ENCODE measurements around the gene GMCL1. TPM values are rescaled to one million over a fixed set of nuclear protein-coding genes. Genes with fewer than 3 reads are reported as not detected.
"Not testable (repeated sequence)": the region's sequence is repeated elsewhere in the genome, so short reads cannot be mapped to it uniquely, and the experiment has no call there.

GMCL1 gene
- total RNA-seq, 1 experiment from 2014 or later, result 20.8 TPM

DNA sequence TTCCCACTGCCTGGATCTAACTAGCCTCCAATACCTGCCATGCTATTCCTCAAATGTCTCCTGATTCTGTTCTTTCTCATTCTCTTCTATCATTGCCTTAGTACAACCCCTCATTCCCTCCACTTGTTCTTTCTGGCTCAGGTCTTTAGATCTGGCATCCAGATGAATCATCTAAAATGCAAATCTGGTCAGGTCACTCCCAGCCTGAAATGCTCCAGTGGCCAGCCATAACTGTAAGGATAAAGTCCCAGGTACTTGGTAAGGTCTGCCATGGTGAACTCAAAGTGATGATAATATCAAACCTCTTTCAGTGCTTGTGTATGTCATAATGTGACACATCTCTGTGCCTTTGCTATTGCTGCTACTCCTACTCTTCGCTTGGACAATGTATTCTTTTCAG, 61.4 kb downstream of the GMCL1 start:
- H3K9me3 ChIP-seq (ENCODE audit: low read depth, low read length, poor library complexity, severe bottlenecking), result no peaks in the 10 kb centered on the region
- no peak for DNase-seq (ENCODE audit: low spot score)
- no peaks in the 10 kb centered on the region for H3K4me1 ChIP-seq (ENCODE audit: insufficient read depth, low read length, poor library complexity, severe bottlenecking)
- BruUV-seq (replicated peaks), result no TSS peak
- no peaks in the 10 kb centered on the region for H3K27me3 ChIP-seq (replicated peaks; ENCODE audit: insufficient read depth, low read depth, low read length, poor library complexity)
- no peak overlapping the region for H3K27ac ChIP-seq (ENCODE audit: low read depth, low read length, poor library complexity, severe bottlenecking)
- intact Hi-C loops (cut with micrococcal nuclease; ENCODE audit: unreplicated experiment), result loop anchor here (10.0 kb wide), 1 partner anchor 166 kb away; no protein-coding TSS in a partner anchor
- no peak for TF ChIP-seq EZH2 (IDR thresholded peaks at IDR 0.05; ENCODE audit: borderline replicate concordance, low read depth, low read length, poor library complexity, severe bottlenecking)
- TF ChIP-seq, protein P1, sequence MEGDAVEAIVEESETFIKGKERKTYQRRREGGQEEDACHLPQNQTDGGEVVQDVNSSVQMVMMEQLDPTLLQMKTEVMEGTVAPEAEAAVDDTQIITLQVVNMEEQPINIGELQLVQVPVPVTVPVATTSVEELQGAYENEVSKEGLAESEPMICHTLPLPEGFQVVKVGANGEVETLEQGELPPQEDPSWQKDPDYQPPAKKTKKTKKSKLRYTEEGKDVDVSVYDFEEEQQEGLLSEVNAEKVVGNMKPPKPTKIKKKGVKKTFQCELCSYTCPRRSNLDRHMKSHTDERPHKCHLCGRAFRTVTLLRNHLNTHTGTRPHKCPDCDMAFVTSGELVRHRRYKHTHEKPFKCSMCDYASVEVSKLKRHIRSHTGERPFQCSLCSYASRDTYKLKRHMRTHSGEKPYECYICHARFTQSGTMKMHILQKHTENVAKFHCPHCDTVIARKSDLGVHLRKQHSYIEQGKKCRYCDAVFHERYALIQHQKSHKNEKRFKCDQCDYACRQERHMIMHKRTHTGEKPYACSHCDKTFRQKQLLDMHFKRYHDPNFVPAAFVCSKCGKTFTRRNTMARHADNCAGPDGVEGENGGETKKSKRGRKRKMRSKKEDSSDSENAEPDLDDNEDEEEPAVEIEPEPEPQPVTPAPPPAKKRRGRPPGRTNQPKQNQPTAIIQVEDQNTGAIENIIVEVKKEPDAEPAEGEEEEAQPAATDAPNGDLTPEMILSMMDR (conservative IDR thresholded peaks at IDR 0.05; ENCODE audit: low read depth, low read length), result no peak
- CTCF ChIA-PET, result no interaction called here
- POLR2A ChIA-PET (ENCODE audit: low non-redundant PET), result no interaction called here
- H3K4me3 ChIP-seq (ENCODE audit: low read depth, low read length, poor library complexity, severe bottlenecking), result no peak overlapping the region
- peaks cover 2% of the 10 kb centered on the region for H3K36me3 ChIP-seq (ENCODE audit: insufficient read depth, low read length, poor library complexity, severe bottlenecking)

DNA sequence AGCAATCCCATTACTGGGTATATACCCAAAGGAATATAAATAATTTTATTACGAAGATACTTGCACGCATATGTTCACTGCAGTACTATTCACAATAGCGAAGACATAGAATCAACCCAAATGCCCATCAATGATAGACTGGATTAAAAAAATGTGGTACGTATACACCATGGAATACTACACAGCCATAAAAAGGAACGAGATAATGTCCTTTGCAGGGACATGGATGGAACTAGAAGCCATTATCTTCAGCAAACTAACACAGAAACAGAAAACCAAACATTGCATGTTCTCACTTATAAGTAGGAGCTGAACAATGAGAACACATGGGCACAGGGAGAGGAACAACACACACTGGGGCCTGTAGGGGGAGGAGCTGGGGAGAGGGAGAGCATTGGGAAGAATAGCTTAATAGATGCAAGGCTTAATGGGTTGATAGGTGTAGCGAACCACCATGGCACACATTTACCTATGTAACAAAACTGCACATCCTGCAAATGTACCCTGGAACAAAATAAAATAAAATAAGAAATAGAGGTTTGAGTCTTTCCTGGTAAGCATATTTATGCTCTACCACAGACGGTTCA, 63.5 kb downstream of the GMCL1 start:
- peak; percentile 34 for DNase-seq (ENCODE audit: low spot score)
- CTCF ChIA-PET, result interaction anchor here (1.8 kb wide), 1 partner anchor 168 kb away, joined by 5 read pairs; no protein-coding TSS in a partner anchor
- not testable (repeated sequence) for BruUV-seq (replicated peaks)

DNA sequence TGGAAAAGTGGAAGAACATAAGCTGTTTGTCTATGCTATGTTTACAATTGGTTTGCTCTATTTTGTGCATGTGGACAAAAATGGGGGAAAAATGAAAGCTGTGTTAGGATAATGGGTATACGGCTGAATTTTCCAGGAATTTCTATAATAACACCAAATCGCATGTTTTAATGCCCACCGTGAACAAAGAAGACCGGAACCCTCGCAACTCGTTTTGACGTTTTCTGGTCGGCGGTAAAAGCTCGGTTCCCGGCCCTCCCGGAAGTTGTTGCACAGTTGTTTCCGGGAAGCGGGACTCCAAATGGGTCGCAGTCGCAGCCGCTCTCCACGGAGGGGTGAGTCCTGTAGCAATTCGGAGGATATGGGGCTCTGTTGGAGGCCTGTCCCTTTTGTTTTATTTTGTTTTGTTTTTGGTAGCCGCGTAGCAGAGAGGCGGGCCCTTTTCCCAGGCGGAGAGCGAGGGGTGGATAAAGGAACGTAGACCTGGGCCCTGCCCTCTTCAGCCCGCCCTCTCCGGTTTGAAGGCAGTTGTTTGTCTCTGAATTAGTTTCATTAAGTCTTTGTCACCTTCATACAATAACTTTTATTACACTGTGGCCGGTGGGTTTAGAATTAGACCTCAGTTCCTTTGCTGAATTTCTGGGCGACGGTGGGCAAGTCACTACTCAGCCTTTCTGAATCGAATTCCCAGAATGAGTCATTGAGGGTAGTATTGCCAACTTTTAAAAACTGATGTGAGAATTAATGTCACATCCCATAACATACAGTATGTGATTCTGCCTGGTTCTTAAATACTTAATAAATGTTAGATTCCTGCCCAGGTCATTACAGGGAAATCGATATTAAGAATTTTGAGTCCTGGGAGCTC, 64.5 kb downstream of the GMCL1 start, which contains the start of gene SNRNP27:
Gene SNRNP27, plus strand, starts transcription at position 273 of the 868 bp plus-strand sequence. Its CDS starts 29 bp downstream, at position 302.
- peak within 1 kb of the TSS; percentile 82 for H3K27ac ChIP-seq (ENCODE audit: low read depth, low read length, poor library complexity, severe bottlenecking)
- no peaks in the 10 kb centered on the region for H3K9me3 ChIP-seq (ENCODE audit: low read depth, low read length, poor library complexity, severe bottlenecking)
- H3K4me1 ChIP-seq (ENCODE audit: insufficient read depth, low read length, poor library complexity, severe bottlenecking), result no peaks in the 10 kb centered on the region
- peak within 1 kb of the TSS; percentile 69 for H3K4me3 ChIP-seq (ENCODE audit: low read depth, low read length, poor library complexity, severe bottlenecking)
- TSS peak; percentile 76 for BruUV-seq (replicated peaks)
- POLR2A ChIA-PET (ENCODE audit: low non-redundant PET), result interaction anchor here (0.6 kb wide), 1 partner anchor 342 kb away, joined by 3 read pairs; no protein-coding TSS in a partner anchor
- H3K27me3 ChIP-seq (replicated peaks; ENCODE audit: insufficient read depth, low read depth, low read length, poor library complexity), result no peaks in the 10 kb centered on the region
- intact Hi-C loops (cut with micrococcal nuclease; ENCODE audit: unreplicated experiment), result loop anchor here (10.0 kb wide), 1 partner anchor 169 kb away; no protein-coding TSS in a partner anchor
- CTCF ChIA-PET, result interaction anchor here (1.8 kb wide), 1 partner anchor 169 kb away, joined by 5 read pairs; no protein-coding TSS in a partner anchor
- TF ChIP-seq, protein P1 (conservative IDR thresholded peaks at IDR 0.05; ENCODE audit: low read depth, low read length), result no peak
- peaks cover 28% of the 10 kb centered on the region for H3K36me3 ChIP-seq (ENCODE audit: insufficient read depth, low read length, poor library complexity, severe bottlenecking)
- peak; percentile 93 for DNase-seq (ENCODE audit: low spot score)

More for the DNA sequence above, 63.5 kb downstream of the GMCL1 start:
- H3K27me3 ChIP-seq (replicated peaks; ENCODE audit: insufficient read depth, low read depth, low read length, poor library complexity); H3K4me1 ChIP-seq (ENCODE audit: insufficient read depth, low read length, poor library complexity, severe bottlenecking); POLR2A ChIA-PET (ENCODE audit: low non-redundant PET); H3K27ac ChIP-seq (ENCODE audit: low read depth, low read length, poor library complexity, severe bottlenecking); H3K9me3 ChIP-seq (ENCODE audit: low read depth, low read length, poor library complexity, severe bottlenecking): not testable (repeated sequence)
- intact Hi-C loops (cut with micrococcal nuclease; ENCODE audit: unreplicated experiment), result loop anchor here (10.0 kb wide), 1 partner anchor 168 kb away; no protein-coding TSS in a partner anchor
- H3K4me3 ChIP-seq (ENCODE audit: low read depth, low read length, poor library complexity, severe bottlenecking), result peak overlapping the region; percentile 69
- H3K36me3 ChIP-seq (ENCODE audit: insufficient read depth, low read length, poor library complexity, severe bottlenecking), result peaks cover 21% of the 10 kb centered on the region

DNA sequence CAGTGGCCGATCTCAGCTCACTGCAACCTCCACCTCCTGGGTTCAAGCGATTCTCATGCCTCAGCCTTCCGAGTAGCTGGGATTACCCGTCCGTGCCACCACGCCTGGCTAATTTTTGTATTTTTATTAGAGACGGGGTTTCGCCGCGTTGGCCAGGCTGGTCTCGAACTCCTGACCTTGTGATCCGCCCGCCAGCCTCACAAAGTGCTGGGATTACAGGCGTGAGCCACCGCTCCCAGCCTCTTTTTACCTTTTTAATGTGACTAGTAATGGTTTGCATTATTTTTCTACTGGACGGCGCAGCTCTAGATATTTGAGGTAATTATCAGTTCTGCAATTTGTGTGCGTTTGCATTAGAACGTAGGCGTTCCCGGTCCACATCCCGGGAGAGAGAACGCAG, 65.3 kb downstream of the GMCL1 start:
- H3K9me3 ChIP-seq (ENCODE audit: low read depth, low read length, poor library complexity, severe bottlenecking); H3K27me3 ChIP-seq (replicated peaks; ENCODE audit: insufficient read depth, low read depth, low read length, poor library complexity); H3K4me1 ChIP-seq (ENCODE audit: insufficient read depth, low read length, poor library complexity, severe bottlenecking); BruUV-seq (replicated peaks); DNase-seq (ENCODE audit: low spot score): not testable (repeated sequence)
- intact Hi-C loops (cut with micrococcal nuclease; ENCODE audit: unreplicated experiment), result loop anchor here (10.0 kb wide), 1 partner anchor 170 kb away; no protein-coding TSS in a partner anchor
- peak overlapping the region; percentile 82 for H3K27ac ChIP-seq (ENCODE audit: low read depth, low read length, poor library complexity, severe bottlenecking)
- ChIA-PET POLR2A (ENCODE audit: low non-redundant PET) (interaction anchor here (0.6 kb wide), 1 partner anchor 171 kb away, joined by 8 read pairs; no protein-coding TSS in a partner anchor), CTCF (interaction anchor here (1.8 kb wide), 1 partner anchor 170 kb away, joined by 5 read pairs; no protein-coding TSS in a partner anchor)
- peak overlapping the region; percentile 69 for H3K4me3 ChIP-seq (ENCODE audit: low read depth, low read length, poor library complexity, severe bottlenecking)
- peaks cover 36% of the 10 kb centered on the region for H3K36me3 ChIP-seq (ENCODE audit: insufficient read depth, low read length, poor library complexity, severe bottlenecking)
